ENCODE results near the gene HES1.

Gene HES1

GRCh38 chr3:194120789-194121770 is 14.9 kb upstream of the HES1 start:
- no peak overlapping the region for H3K4me3 ChIP-seq (ENCODE audit: low read length)
- DNase-seq (ENCODE audit: low read depth): no peak
- no peak for TF ChIP-seq CTCF (conservative IDR thresholded peaks at IDR 0.05; ENCODE audit: low read length)

DNA sequence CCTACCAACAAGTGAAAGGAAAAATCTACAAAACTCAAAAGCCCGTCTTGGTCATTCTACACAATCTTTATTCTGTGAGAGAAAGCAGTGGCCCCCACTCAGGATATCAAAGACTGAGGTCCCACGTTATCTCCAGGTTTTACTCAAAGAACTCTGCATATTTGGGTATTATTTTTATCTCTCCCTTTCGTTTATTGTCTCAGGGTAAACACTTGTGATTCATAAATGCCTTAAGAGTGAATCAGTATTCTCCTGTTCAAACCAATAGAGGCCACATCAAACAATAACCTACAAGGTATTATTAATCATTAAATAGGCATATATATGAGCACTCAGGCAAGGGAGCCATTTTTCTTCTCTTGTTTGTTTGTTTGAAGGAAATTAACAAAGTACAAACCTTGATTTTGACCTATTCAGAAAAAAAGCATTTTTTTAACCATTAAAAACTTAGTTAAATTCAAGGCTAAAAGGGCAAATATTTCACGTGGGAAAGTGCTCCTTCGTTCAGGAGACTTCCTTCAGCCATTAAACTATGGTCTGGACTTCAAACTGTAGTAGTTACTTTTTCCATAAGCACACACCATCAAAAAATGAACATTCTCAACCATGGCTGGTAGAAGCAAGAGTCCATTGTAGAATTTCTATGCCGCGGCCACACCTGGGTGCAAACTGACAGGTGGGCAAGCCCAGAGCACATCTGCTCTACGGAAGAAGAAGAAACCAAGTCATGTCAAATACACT is 13.9 kb upstream of the HES1 start:
- no peak overlapping the region for H3K4me3 ChIP-seq (ENCODE audit: low read length)
- DNase-seq (ENCODE audit: low read depth): no peak
- no peak for TF ChIP-seq CTCF (conservative IDR thresholded peaks at IDR 0.05; ENCODE audit: low read length)

DNA sequence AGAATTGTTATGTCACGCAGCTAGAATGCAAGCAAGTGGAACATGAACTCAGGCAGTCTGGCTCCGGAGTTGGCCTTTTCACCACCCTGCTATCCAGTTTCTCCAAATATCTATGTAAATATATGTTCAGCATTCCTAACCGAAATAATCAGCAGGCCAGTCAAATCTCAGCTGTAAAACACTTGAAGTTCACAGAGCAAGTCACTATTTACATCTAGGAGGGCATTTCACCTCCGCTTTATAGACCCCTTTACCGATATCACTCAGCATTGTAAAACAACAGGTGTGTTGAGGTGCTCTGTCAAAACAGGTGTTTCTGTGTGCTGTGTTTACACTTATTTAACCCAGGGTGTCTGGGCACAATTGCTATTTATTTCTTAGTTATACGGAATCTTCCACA is 12.2 kb upstream of the HES1 start:
- H3K4me3 ChIP-seq (ENCODE audit: low read length): no peak overlapping the region
- no peak for TF ChIP-seq CTCF (conservative IDR thresholded peaks at IDR 0.05; ENCODE audit: low read length)
- no peak for DNase-seq (ENCODE audit: low read depth)

- DNase-seq (ENCODE audit: low read depth): no peak
- no peak for TF ChIP-seq CTCF (conservative IDR thresholded peaks at IDR 0.05; ENCODE audit: low read length)
- no peak overlapping the region for H3K4me3 ChIP-seq (ENCODE audit: low read length)
Observed at GRCh38 chr3:194124193-194124592, 11.8 kb upstream of the HES1 start.

DNA sequence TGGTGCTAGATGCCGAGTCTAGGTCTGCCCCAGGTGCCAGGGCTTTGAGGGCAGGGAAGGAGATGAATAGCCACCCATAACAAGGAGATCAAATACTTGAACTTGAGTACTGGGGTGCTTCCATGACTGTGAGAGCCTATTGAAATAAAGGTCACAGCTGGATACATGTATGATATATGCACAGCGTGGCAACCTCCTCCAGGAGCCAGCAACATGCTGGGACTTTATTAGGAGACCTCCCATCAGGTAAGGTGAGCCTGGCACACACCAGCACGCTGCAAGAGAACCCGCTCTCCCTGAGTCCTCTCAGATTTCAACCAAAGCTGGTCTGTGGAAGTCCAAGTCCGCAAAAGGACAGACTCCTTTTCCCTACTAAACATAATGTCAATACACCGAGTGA is 10.5 kb upstream of the HES1 start:
- TF ChIP-seq CTCF (conservative IDR thresholded peaks at IDR 0.05; ENCODE audit: low read length): no peak
- DNase-seq (ENCODE audit: low read depth): no peak
- no peak overlapping the region for H3K4me3 ChIP-seq (ENCODE audit: low read length)

GRCh38 chr3:194126790-194127189 is 9.2 kb upstream of the HES1 start:
- DNase-seq (ENCODE audit: low read depth): no peak
- no peak for TF ChIP-seq CTCF (conservative IDR thresholded peaks at IDR 0.05; ENCODE audit: low read length)
- no peak overlapping the region for H3K4me3 ChIP-seq (ENCODE audit: low read length)

Data from AG10803 (cell line).